ENCODE results near the gene PIGH. TPM values are rescaled to one million over a fixed set of nuclear protein-coding genes. Genes with fewer than 3 reads are reported as not detected.

The PIGH gene
- total RNA-seq, 3 donors from 2014 or later = 16.6 to 20.0 (median 16.7) TPM

DNA sequence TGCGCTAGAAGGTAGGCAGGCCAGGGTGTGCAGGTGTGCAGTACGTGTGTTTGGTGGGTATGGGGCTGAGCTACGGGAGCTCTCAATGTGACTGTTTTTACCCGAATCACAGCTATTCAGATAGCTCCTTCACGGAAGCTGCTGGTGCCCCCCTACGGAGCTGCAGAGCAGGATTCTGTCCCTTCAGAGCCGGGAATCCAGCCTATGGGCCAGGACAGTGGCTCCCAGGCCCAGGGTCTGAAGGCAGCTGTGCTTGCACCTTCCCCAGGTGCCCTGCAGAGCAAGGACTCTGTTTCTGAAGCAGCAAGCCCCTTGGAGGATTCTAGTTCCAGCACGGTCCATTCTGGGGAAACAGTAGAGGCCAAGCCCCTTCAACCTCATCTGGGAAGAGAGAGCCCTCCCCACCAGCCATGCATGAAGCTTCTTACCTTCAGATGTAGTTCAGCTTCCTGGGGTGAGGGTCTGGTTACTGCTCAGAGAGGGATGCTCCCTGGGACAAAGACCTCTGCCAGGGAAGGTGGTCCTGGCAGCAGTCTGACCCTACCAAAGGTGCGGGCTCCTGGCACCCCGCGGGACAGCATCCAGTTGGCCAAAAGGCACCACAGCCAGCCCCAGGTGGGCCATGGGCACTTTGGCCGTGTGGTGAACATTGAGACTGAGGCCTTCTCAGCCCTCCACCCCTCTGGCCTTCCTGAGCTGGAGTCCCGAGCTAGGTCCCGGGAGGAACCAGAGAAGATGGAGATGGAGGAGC, 37.9 kb downstream of the PIGH start:
- DNase-seq (no peak), ATAC-seq (no peak)

DNA sequence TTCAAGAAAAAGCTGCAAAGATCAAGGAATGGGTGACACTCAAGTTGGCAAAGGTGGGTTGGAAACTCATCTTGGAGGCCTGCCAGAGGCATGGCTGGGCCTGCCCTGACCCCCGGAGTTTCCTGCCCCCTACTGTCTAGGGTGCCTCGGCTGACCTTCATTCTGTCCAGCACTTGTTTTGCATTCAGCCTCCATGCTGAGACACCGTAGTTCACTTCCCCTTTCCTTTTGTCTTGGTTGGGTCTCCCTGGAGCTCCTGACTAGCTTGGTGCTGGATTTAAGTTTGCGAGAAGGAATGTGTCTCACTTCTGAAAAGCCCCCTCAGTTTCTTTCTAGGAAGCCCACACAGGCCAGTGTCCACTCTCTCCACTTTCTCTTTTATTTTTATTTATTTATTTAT, 40.4 kb downstream of the PIGH start:
- Histone ChIP-seq H3K4me3 (no peak overlapping the region), H3K4me1 (ENCODE audit: low read depth) (no peaks in the 10 kb centered on the region), H3K9me3 (no peaks in the 10 kb centered on the region), H3K36me3 (ENCODE audit: low read depth) (no peaks in the 10 kb centered on the region)
- TF ChIP-seq, protein P1, sequence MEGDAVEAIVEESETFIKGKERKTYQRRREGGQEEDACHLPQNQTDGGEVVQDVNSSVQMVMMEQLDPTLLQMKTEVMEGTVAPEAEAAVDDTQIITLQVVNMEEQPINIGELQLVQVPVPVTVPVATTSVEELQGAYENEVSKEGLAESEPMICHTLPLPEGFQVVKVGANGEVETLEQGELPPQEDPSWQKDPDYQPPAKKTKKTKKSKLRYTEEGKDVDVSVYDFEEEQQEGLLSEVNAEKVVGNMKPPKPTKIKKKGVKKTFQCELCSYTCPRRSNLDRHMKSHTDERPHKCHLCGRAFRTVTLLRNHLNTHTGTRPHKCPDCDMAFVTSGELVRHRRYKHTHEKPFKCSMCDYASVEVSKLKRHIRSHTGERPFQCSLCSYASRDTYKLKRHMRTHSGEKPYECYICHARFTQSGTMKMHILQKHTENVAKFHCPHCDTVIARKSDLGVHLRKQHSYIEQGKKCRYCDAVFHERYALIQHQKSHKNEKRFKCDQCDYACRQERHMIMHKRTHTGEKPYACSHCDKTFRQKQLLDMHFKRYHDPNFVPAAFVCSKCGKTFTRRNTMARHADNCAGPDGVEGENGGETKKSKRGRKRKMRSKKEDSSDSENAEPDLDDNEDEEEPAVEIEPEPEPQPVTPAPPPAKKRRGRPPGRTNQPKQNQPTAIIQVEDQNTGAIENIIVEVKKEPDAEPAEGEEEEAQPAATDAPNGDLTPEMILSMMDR (IDR thresholded peaks at IDR 0.05) = no peak
- ATAC-seq (no peak), DNase-seq (no peak)
- intact Hi-C loops (cut with DNase I, micrococcal nuclease) = no loop called here

More for the DNA sequence above, 37.9 kb downstream of the PIGH start:
- no peaks in the 10 kb centered on the region for H3K9me3 ChIP-seq
- no peaks in the 10 kb centered on the region for H3K4me1 ChIP-seq (ENCODE audit: low read depth)
- TF ChIP-seq, protein P1 (IDR thresholded peaks at IDR 0.05) = no peak
- H3K36me3 ChIP-seq (ENCODE audit: low read depth) = no peaks in the 10 kb centered on the region
- intact Hi-C loops (cut with DNase I, micrococcal nuclease) = no loop called here
- H3K4me3 ChIP-seq = no peak overlapping the region

- no peaks in the 10 kb centered on the region for H3K4me1 ChIP-seq (ENCODE audit: low read depth)
- H3K4me3 ChIP-seq = no peak overlapping the region
- no peaks in the 10 kb centered on the region for H3K9me3 ChIP-seq
- intact Hi-C loops (cut with DNase I, micrococcal nuclease) = no loop called here
- ATAC-seq (no peak), DNase-seq (no peak)
- TF ChIP-seq, protein P1 (IDR thresholded peaks at IDR 0.05) = no peak
- H3K36me3 ChIP-seq (ENCODE audit: low read depth) = no peaks in the 10 kb centered on the region
Observed at GRCh38 chr14:67557656-67558055, 42.4 kb downstream of the PIGH start.

GRCh38 chr14:67557118-67557517, 43.0 kb downstream of the PIGH start:
- H3K36me3 ChIP-seq (ENCODE audit: low read depth) = no peaks in the 10 kb centered on the region
- intact Hi-C loops (cut with DNase I, micrococcal nuclease) = no loop called here
- no peak for ATAC-seq
- TF ChIP-seq, protein P1 (IDR thresholded peaks at IDR 0.05) = no peak
- H3K4me1 ChIP-seq (ENCODE audit: low read depth) = no peaks in the 10 kb centered on the region
- no peak for DNase-seq
- H3K4me3 ChIP-seq = no peak overlapping the region
- no peaks in the 10 kb centered on the region for H3K9me3 ChIP-seq

DNA sequence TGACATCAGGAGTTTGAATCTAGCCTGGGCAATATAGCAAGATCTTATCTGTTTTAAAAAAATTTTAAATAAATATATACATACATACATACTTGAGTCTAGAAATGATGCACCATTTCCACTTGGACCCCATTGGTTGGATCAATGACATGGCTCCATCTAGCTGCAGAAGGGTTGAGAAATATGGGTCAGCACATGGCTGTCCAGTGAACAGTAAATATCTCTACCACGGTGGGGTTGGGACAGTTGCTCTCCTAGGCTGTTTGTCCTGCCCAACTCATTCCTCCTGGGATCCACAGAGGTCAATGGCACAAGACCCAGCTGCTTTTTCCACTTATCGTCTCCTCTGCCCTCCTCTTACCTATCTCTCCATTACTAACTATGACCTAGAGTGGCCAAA, 43.4 kb downstream of the PIGH start:
- DNase-seq (no peak), ATAC-seq (no peak)
- intact Hi-C loops (cut with DNase I, micrococcal nuclease) = no loop called here
- no peaks in the 10 kb centered on the region for H3K36me3 ChIP-seq (ENCODE audit: low read depth)
- no peaks in the 10 kb centered on the region for H3K4me1 ChIP-seq (ENCODE audit: low read depth)
- TF ChIP-seq, protein P1 (IDR thresholded peaks at IDR 0.05) = no peak
- H3K4me3 ChIP-seq = no peak overlapping the region
- no peaks in the 10 kb centered on the region for H3K9me3 ChIP-seq
